Measurements from ENCODE around the gene TIPARP.

- TF ChIP-seq CTCF (IDR thresholded peaks at IDR 0.05) (no peak), ZFX (IDR thresholded peaks at IDR 0.05; ENCODE audit: borderline replicate concordance) (no peak)
Observed at GRCh38 chr3:156685198-156685597, 10.8 kb downstream of the TIPARP start.
